Measurements from ENCODE around the gene TFPI.

DNA sequence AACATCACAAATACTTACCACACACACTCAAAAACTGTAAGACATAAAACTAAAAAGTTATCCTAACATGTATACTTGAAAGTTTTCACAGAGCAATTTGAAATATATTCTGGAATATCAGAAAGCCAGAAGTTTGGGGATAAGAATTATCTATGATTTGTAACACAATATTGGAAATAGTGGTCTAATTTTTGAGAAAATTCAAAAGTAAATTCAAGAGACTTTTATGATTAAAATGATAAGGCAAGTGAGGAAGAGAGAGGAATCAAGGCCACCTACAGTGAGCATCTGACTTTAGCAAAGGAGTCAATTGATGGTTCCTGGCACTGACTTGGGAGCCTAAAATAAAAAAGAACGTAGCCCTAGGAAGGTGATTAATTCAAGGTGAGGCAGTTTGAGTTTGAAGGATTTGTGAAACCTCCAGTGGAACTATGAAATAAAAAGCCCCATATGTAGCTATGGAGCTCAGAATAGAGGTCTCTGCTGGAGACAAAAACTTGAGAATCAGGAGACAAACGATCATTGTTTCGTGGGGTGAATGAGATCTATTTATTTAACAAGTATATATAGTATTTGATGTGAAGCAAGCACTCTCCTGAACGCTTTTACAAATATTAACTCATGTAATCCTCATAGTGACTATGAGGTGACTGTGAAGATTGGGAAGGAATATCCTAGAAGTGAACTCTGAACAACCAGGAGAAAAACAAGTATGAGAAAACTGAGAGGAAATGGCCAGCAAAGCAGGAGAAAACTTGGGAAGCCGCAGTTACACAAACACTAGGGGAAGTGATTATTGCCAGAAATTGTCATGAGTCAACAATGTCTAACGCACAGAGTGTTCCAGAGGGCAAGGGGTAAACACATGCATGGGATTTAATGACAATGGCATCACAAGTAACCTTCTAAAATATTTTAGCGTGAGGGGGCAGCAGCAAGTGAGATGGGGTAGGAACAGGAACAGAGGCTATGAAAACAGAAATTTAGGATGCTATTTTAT is 12.8 kb downstream of the TFPI start:
- TF ChIP-seq, protein P1, sequence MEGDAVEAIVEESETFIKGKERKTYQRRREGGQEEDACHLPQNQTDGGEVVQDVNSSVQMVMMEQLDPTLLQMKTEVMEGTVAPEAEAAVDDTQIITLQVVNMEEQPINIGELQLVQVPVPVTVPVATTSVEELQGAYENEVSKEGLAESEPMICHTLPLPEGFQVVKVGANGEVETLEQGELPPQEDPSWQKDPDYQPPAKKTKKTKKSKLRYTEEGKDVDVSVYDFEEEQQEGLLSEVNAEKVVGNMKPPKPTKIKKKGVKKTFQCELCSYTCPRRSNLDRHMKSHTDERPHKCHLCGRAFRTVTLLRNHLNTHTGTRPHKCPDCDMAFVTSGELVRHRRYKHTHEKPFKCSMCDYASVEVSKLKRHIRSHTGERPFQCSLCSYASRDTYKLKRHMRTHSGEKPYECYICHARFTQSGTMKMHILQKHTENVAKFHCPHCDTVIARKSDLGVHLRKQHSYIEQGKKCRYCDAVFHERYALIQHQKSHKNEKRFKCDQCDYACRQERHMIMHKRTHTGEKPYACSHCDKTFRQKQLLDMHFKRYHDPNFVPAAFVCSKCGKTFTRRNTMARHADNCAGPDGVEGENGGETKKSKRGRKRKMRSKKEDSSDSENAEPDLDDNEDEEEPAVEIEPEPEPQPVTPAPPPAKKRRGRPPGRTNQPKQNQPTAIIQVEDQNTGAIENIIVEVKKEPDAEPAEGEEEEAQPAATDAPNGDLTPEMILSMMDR (IDR thresholded peaks at IDR 0.05): no peak
- no peak for TF ChIP-seq POLR2A (IDR thresholded peaks at IDR 0.05)

Data from heart left ventricle (tissue), 13 donors.